ENCODE results near the gene SLC39A1. TPM values are rescaled to one million over a fixed set of nuclear protein-coding genes. Genes with fewer than 3 reads are reported as not detected.
A peak's percentile ranks its signal among the peaks of the same experiment; 100 is the strongest.

Gene SLC39A1
- polyA plus RNA-seq, 1 of the 3 experiments (the other 2 are of a cell fraction), result 89.6 TPM

- 84% methylated on average over 5 of the region's 5 CpGs for WGBS (ENCODE audit: low lambda C conversion rate)
- peak overlapping the region in 1 of 2 experiments; percentile 88; a peak in 2 of 4 replicates for H3K27ac ChIP-seq (ENCODE audit: low read depth in 2 of 2, low read length in 1 of 2)
- H3K27me3 ChIP-seq (ENCODE audit: insufficient read depth), result no peaks in the 10 kb centered on the region
- TF ChIP-seq REST (IDR thresholded peaks at IDR 0.05; ENCODE audit: low read depth, low read length), result no peak
- H3K36me3 ChIP-seq (replicated peaks in 1 of 2; ENCODE audit: control insufficient read depth in 1 of 2, insufficient read depth in 2 of 2, low read length in 1 of 2), result peaks cover 0 to 28% of the 10 kb centered on the region in 2 experiments
- peak; percentile 10 for DNase-seq
- peaks cover under 1% of the 10 kb centered on the region; the same call in 1 of the 2 replicates for H3K79me2 ChIP-seq (ENCODE audit: insufficient read depth)
- peaks cover 14% of the 10 kb centered on the region for H3F3A ChIP-seq (replicated peaks; ENCODE audit: insufficient read depth)
- peaks cover 0 to 21% of the 10 kb centered on the region in 2 experiments; a peak in 1 of 4 replicates for H3K4me1 ChIP-seq (ENCODE audit: control insufficient read depth in 1 of 2, insufficient read depth in 2 of 2, low read depth in 1 of 2, low read length in 1 of 2)
- H2AFZ ChIP-seq (ENCODE audit: low read depth), result no peak overlapping the region
- H3K4me2 ChIP-seq, result no peak overlapping the region
- POLR2A ChIA-PET, result interaction anchor here (0.9 to 1.3 kb wide), 3 partner anchors 8 to 63 kb away, joined by 3 to 5 read pairs (median 4); partner anchors contain the start of gene CREB3L4
- no peak overlapping the region for H3K9ac ChIP-seq
- H3K9me3 ChIP-seq, result no peaks in the 10 kb centered on the region
- no peak overlapping the region for H3K4me3 ChIP-seq (ENCODE audit: low read depth in 2 of 2, low read length in 1 of 2)
- no peaks in the 10 kb centered on the region for H4K20me1 ChIP-seq (ENCODE audit: insufficient read depth)
- H3K9me2 ChIP-seq, result no peaks in the 10 kb centered on the region
- CTCF ChIA-PET, result interaction anchor here (1.1 to 3.1 kb wide), 6 partner anchors 11 to 132 kb away, joined by 3 to 46 read pairs (median 8); partner anchors contain the start of genes DENND4B and RAB13
Measured at GRCh38 chr1:153929426-153929825, 33.9 kb downstream of the SLC39A1 start.

- TF ChIP-seq EP300 (IDR thresholded peaks at IDR 0.05; ENCODE audit: borderline replicate concordance in 1 of 2, low read depth in 1 of 2, low read length in 1 of 2), result peak in 1 of 2 experiments; percentile 74; a peak in 1 of 4 replicates
- no peak for TF ChIP-seq ZBTB33 (IDR thresholded peaks at IDR 0.05; ENCODE audit: borderline replicate concordance, low read depth)
- TF ChIP-seq MAX (IDR thresholded peaks at IDR 0.05; ENCODE audit: low read depth), result no peak
- TF ChIP-seq MXI1 (IDR thresholded peaks at IDR 0.05; ENCODE audit: low read depth, low read length), result peak; percentile 53; the same call in 1 of the 2 replicates
- TF ChIP-seq RFX5 (IDR thresholded peaks at IDR 0.05; ENCODE audit: low read length), result 0 out of 2 replicates have a peak, but pooled peaks have one; percentile 31
- 0 out of 2 replicates have a peak, but pooled peaks have one; percentile 39 for TF ChIP-seq FOXJ3 (CRISPR knock-in tag; IDR thresholded peaks at IDR 0.05)
- 0 out of 2 replicates have a peak, but pooled peaks have one; percentile 26 for TF ChIP-seq RCOR1 (IDR thresholded peaks at IDR 0.05; ENCODE audit: low read length)
- WGBS (ENCODE audit: low lambda C conversion rate), result 62% methylated on average over 4 of the region's 4 CpGs
- Histone ChIP-seq H3K9me2 (no peaks in the 10 kb centered on the region), H4K20me1 (ENCODE audit: insufficient read depth) (no peaks in the 10 kb centered on the region), H3K27ac (ENCODE audit: low read depth in 2 of 2, low read length in 1 of 2) (peak overlapping the region in 1 of 2 experiments; percentile 88; a peak in 2 of 4 replicates), H3K4me1 (ENCODE audit: control insufficient read depth in 1 of 2, insufficient read depth in 2 of 2, low read depth in 1 of 2, low read length in 1 of 2) (peaks cover 5 to 21% of the 10 kb centered on the region in 2 experiments; a peak in 2 of 4 replicates), H3K9me3 (no peaks in the 10 kb centered on the region), H3K36me3 (replicated peaks in 1 of 2; ENCODE audit: control insufficient read depth in 1 of 2, insufficient read depth in 2 of 2, low read length in 1 of 2) (peaks cover 0 to 22% of the 10 kb centered on the region in 2 experiments), H3K4me2 (no peak overlapping the region), H3F3A (replicated peaks; ENCODE audit: insufficient read depth) (peaks cover 17% of the 10 kb centered on the region), H2AFZ (ENCODE audit: low read depth) (no peak overlapping the region), H3K4me3 (ENCODE audit: low read depth in 2 of 2, low read length in 1 of 2) (no peak overlapping the region), H3K79me2 (ENCODE audit: insufficient read depth) (peaks cover 6% of the 10 kb centered on the region; the same call in 1 of the 2 replicates), H3K27me3 (ENCODE audit: insufficient read depth) (no peaks in the 10 kb centered on the region), H3K9ac (no peak overlapping the region)
- ChIA-PET POLR2A (interaction anchor here (0.7 to 1.3 kb wide), 5 partner anchors 8 to 38 kb away, joined by 3 to 5 read pairs (median 4); partner anchors contain the start of genes CREB3L4, CRTC2 and DENND4B), CTCF (interaction anchor here (1.2 to 3.1 kb wide), 5 partner anchors 10 to 131 kb away, joined by 3 to 46 read pairs (median 10); partner anchors contain the start of genes DENND4B and RAB13)
- peak; percentile 82 for DNase-seq
Measured at GRCh38 chr1:153928791-153929341, 34.5 kb downstream of the SLC39A1 start.

Measured in SK-N-SH (cell line).